Measurements from ENCODE around the gene RAET1G.
"Not testable (repeated sequence)": the region's sequence is repeated elsewhere in the genome, so short reads cannot be mapped to it uniquely, and the experiment has no call there.

The RAET1G gene

GRCh38 chr6:149954328-149954983 lies 31.5 kb upstream of the RAET1G start:
- not testable (repeated sequence) for H3K27ac ChIP-seq (ENCODE audit: low read depth in 2 of 2, low read length in 2 of 2); H3K9ac ChIP-seq (ENCODE audit: low read depth in 1 of 2, low read length in 2 of 2); H3K4me3 ChIP-seq (ENCODE audit: low read length in 2 of 2); H3K36me3 ChIP-seq (ENCODE audit: control insufficient read depth in 2 of 2, insufficient read depth in 2 of 2, low read length in 2 of 2); H3K9me3 ChIP-seq (ENCODE audit: control insufficient read depth in 2 of 2, low read length in 2 of 2); H3K4me1 ChIP-seq (ENCODE audit: control insufficient read depth in 2 of 2, insufficient read depth in 2 of 2, low read length in 2 of 2)
- H3K27me3 ChIP-seq (ENCODE audit: control insufficient read depth in 2 of 2, insufficient read depth in 2 of 2, low read length in 2 of 2) = peaks cover 52 to 58% of the 10 kb centered on the region in 2 donors

- H3K27me3 ChIP-seq (ENCODE audit: control insufficient read depth in 2 of 2, insufficient read depth in 2 of 2, low read length in 2 of 2) = peaks cover 47 to 54% of the 10 kb centered on the region in 2 donors
- H3K4me3 ChIP-seq (ENCODE audit: low read length in 2 of 2); H3K36me3 ChIP-seq (ENCODE audit: control insufficient read depth in 2 of 2, insufficient read depth in 2 of 2, low read length in 2 of 2); H3K9ac ChIP-seq (ENCODE audit: low read depth in 1 of 2, low read length in 2 of 2); H3K4me1 ChIP-seq (ENCODE audit: control insufficient read depth in 2 of 2, insufficient read depth in 2 of 2, low read length in 2 of 2); H3K27ac ChIP-seq (ENCODE audit: low read depth in 2 of 2, low read length in 2 of 2); H3K9me3 ChIP-seq (ENCODE audit: control insufficient read depth in 2 of 2, low read length in 2 of 2): not testable (repeated sequence)
These were observed 31.0 kb upstream of the RAET1G start for GRCh38 chr6:149953934-149954327.

GRCh38 chr6:149953390-149953789 lies 30.5 kb upstream of the RAET1G start:
- peaks cover 46 to 55% of the 10 kb centered on the region in 2 donors for H3K27me3 ChIP-seq (ENCODE audit: control insufficient read depth in 2 of 2, insufficient read depth in 2 of 2, low read length in 2 of 2)
- H3K4me3 ChIP-seq (ENCODE audit: low read length in 2 of 2) = not testable (repeated sequence)

GRCh38 chr6:149951626-149952025 lies 28.7 kb upstream of the RAET1G start:
- Histone ChIP-seq H3K9me3 (ENCODE audit: control insufficient read depth in 2 of 2, low read length in 2 of 2) (no peaks in the 10 kb centered on the region), H3K4me3 (ENCODE audit: low read length in 2 of 2) (no peak overlapping the region), H3K36me3 (ENCODE audit: control insufficient read depth in 2 of 2, insufficient read depth in 2 of 2, low read length in 2 of 2) (no peaks in the 10 kb centered on the region), H3K27ac (ENCODE audit: low read depth in 2 of 2, low read length in 2 of 2) (no peak overlapping the region), H3K4me1 (ENCODE audit: control insufficient read depth in 2 of 2, insufficient read depth in 2 of 2, low read length in 2 of 2) (no peaks in the 10 kb centered on the region), H3K27me3 (ENCODE audit: control insufficient read depth in 2 of 2, insufficient read depth in 2 of 2, low read length in 2 of 2) (peaks cover 44 to 51% of the 10 kb centered on the region in 2 donors), H3K9ac (ENCODE audit: low read depth in 1 of 2, low read length in 2 of 2) (no peak overlapping the region)

More at GRCh38 chr6:149953390-149953789, 30.5 kb upstream of the RAET1G start:
- H3K4me1 ChIP-seq (ENCODE audit: control insufficient read depth in 2 of 2, insufficient read depth in 2 of 2, low read length in 2 of 2); H3K36me3 ChIP-seq (ENCODE audit: control insufficient read depth in 2 of 2, insufficient read depth in 2 of 2, low read length in 2 of 2); H3K9ac ChIP-seq (ENCODE audit: low read depth in 1 of 2, low read length in 2 of 2); H3K9me3 ChIP-seq (ENCODE audit: control insufficient read depth in 2 of 2, low read length in 2 of 2); H3K27ac ChIP-seq (ENCODE audit: low read depth in 2 of 2, low read length in 2 of 2): not testable (repeated sequence)

- no peaks in the 10 kb centered on the region for H3K4me1 ChIP-seq (ENCODE audit: control insufficient read depth in 2 of 2, insufficient read depth in 2 of 2, low read length in 2 of 2)
- H3K9ac ChIP-seq (ENCODE audit: low read depth in 1 of 2, low read length in 2 of 2) = no peak overlapping the region
- no peak overlapping the region for H3K27ac ChIP-seq (ENCODE audit: low read depth in 2 of 2, low read length in 2 of 2)
- no peak overlapping the region for H3K4me3 ChIP-seq (ENCODE audit: low read length in 2 of 2)
- peaks cover 41 to 49% of the 10 kb centered on the region in 2 donors for H3K27me3 ChIP-seq (ENCODE audit: control insufficient read depth in 2 of 2, insufficient read depth in 2 of 2, low read length in 2 of 2)
- no peaks in the 10 kb centered on the region for H3K9me3 ChIP-seq (ENCODE audit: control insufficient read depth in 2 of 2, low read length in 2 of 2)
- H3K36me3 ChIP-seq (ENCODE audit: control insufficient read depth in 2 of 2, insufficient read depth in 2 of 2, low read length in 2 of 2) = no peaks in the 10 kb centered on the region
These were observed 28.2 kb upstream of the RAET1G start for GRCh38 chr6:149951096-149951495.

GRCh38 chr6:149950423-149950822 lies 27.5 kb upstream of the RAET1G start:
- H3K9ac ChIP-seq (ENCODE audit: low read depth in 1 of 2, low read length in 2 of 2) = no peak overlapping the region
- H3K27me3 ChIP-seq (ENCODE audit: control insufficient read depth in 2 of 2, insufficient read depth in 2 of 2, low read length in 2 of 2) = peaks cover 35 to 42% of the 10 kb centered on the region in 2 donors
- H3K4me3 ChIP-seq (ENCODE audit: low read length in 2 of 2) = no peak overlapping the region
- H3K27ac ChIP-seq (ENCODE audit: low read depth in 2 of 2, low read length in 2 of 2) = no peak overlapping the region
- no peaks in the 10 kb centered on the region for H3K36me3 ChIP-seq (ENCODE audit: control insufficient read depth in 2 of 2, insufficient read depth in 2 of 2, low read length in 2 of 2)
- no peaks in the 10 kb centered on the region for H3K9me3 ChIP-seq (ENCODE audit: control insufficient read depth in 2 of 2, low read length in 2 of 2)
- H3K4me1 ChIP-seq (ENCODE audit: control insufficient read depth in 2 of 2, insufficient read depth in 2 of 2, low read length in 2 of 2) = no peaks in the 10 kb centered on the region

- no peak overlapping the region for H3K9ac ChIP-seq (ENCODE audit: low read depth in 1 of 2, low read length in 2 of 2)
- H3K27me3 ChIP-seq (ENCODE audit: control insufficient read depth in 2 of 2, insufficient read depth in 2 of 2, low read length in 2 of 2) = peaks cover 28 to 38% of the 10 kb centered on the region in 2 donors
- no peak overlapping the region for H3K27ac ChIP-seq (ENCODE audit: low read depth in 2 of 2, low read length in 2 of 2)
- H3K4me1 ChIP-seq (ENCODE audit: control insufficient read depth in 2 of 2, insufficient read depth in 2 of 2, low read length in 2 of 2) = no peaks in the 10 kb centered on the region
- H3K9me3 ChIP-seq (ENCODE audit: control insufficient read depth in 2 of 2, low read length in 2 of 2) = no peaks in the 10 kb centered on the region
- no peaks in the 10 kb centered on the region for H3K36me3 ChIP-seq (ENCODE audit: control insufficient read depth in 2 of 2, insufficient read depth in 2 of 2, low read length in 2 of 2)
- no peak overlapping the region for H3K4me3 ChIP-seq (ENCODE audit: low read length in 2 of 2)
These were observed 25.7 kb upstream of the RAET1G start for GRCh38 chr6:149948616-149949015.

GRCh38 chr6:149948011-149948410 lies 25.1 kb upstream of the RAET1G start:
- peaks cover 24 to 36% of the 10 kb centered on the region in 2 donors for H3K27me3 ChIP-seq (ENCODE audit: control insufficient read depth in 2 of 2, insufficient read depth in 2 of 2, low read length in 2 of 2)
- H3K9me3 ChIP-seq (ENCODE audit: control insufficient read depth in 2 of 2, low read length in 2 of 2) = no peaks in the 10 kb centered on the region
- H3K4me1 ChIP-seq (ENCODE audit: control insufficient read depth in 2 of 2, insufficient read depth in 2 of 2, low read length in 2 of 2) = no peaks in the 10 kb centered on the region
- H3K36me3 ChIP-seq (ENCODE audit: control insufficient read depth in 2 of 2, insufficient read depth in 2 of 2, low read length in 2 of 2) = no peaks in the 10 kb centered on the region
- H3K4me3 ChIP-seq (ENCODE audit: low read length in 2 of 2) = no peak overlapping the region
- no peak overlapping the region for H3K9ac ChIP-seq (ENCODE audit: low read depth in 1 of 2, low read length in 2 of 2)
- no peak overlapping the region for H3K27ac ChIP-seq (ENCODE audit: low read depth in 2 of 2, low read length in 2 of 2)

GRCh38 chr6:149947533-149947932 lies 24.6 kb upstream of the RAET1G start:
- H3K27me3 ChIP-seq (ENCODE audit: control insufficient read depth in 2 of 2, insufficient read depth in 2 of 2, low read length in 2 of 2) = peaks cover 20 to 33% of the 10 kb centered on the region in 2 donors
- not testable (repeated sequence) for H3K9me3 ChIP-seq (ENCODE audit: control insufficient read depth in 2 of 2, low read length in 2 of 2); H3K27ac ChIP-seq (ENCODE audit: low read depth in 2 of 2, low read length in 2 of 2); H3K4me1 ChIP-seq (ENCODE audit: control insufficient read depth in 2 of 2, insufficient read depth in 2 of 2, low read length in 2 of 2); H3K36me3 ChIP-seq (ENCODE audit: control insufficient read depth in 2 of 2, insufficient read depth in 2 of 2, low read length in 2 of 2); H3K4me3 ChIP-seq (ENCODE audit: low read length in 2 of 2); H3K9ac ChIP-seq (ENCODE audit: low read depth in 1 of 2, low read length in 2 of 2)

GRCh38 chr6:149946631-149947030 lies 23.7 kb upstream of the RAET1G start:
- H3K27me3 ChIP-seq (ENCODE audit: control insufficient read depth in 2 of 2, insufficient read depth in 2 of 2, low read length in 2 of 2) = peaks cover 21 to 28% of the 10 kb centered on the region in 2 donors
- not testable (repeated sequence) for H3K36me3 ChIP-seq (ENCODE audit: control insufficient read depth in 2 of 2, insufficient read depth in 2 of 2, low read length in 2 of 2); H3K9ac ChIP-seq (ENCODE audit: low read depth in 1 of 2, low read length in 2 of 2); H3K4me1 ChIP-seq (ENCODE audit: control insufficient read depth in 2 of 2, insufficient read depth in 2 of 2, low read length in 2 of 2); H3K27ac ChIP-seq (ENCODE audit: low read depth in 2 of 2, low read length in 2 of 2); H3K4me3 ChIP-seq (ENCODE audit: low read length in 2 of 2); H3K9me3 ChIP-seq (ENCODE audit: control insufficient read depth in 2 of 2, low read length in 2 of 2)
